HuH-7.5 (cell line): ENCODE results near the gene CCNJL.
"Not testable (repeated sequence)": the region's sequence is repeated elsewhere in the genome, so short reads cannot be mapped to it uniquely, and the experiment has no call there.

Experiments used
- DNase-seq: peaks from one replicate; pipeline ENCODE4 v3.0.0; 2011; ENCODE audit warnings: low spot score

Gene CCNJL, protein sequence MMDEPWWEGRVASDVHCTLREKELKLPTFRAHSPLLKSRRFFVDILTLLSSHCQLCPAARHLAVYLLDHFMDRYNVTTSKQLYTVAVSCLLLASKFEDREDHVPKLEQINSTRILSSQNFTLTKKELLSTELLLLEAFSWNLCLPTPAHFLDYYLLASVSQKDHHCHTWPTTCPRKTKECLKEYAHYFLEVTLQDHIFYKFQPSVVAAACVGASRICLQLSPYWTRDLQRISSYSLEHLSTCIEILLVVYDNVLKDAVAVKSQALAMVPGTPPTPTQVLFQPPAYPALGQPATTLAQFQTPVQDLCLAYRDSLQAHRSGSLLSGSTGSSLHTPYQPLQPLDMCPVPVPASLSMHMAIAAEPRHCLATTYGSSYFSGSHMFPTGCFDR

DNA sequence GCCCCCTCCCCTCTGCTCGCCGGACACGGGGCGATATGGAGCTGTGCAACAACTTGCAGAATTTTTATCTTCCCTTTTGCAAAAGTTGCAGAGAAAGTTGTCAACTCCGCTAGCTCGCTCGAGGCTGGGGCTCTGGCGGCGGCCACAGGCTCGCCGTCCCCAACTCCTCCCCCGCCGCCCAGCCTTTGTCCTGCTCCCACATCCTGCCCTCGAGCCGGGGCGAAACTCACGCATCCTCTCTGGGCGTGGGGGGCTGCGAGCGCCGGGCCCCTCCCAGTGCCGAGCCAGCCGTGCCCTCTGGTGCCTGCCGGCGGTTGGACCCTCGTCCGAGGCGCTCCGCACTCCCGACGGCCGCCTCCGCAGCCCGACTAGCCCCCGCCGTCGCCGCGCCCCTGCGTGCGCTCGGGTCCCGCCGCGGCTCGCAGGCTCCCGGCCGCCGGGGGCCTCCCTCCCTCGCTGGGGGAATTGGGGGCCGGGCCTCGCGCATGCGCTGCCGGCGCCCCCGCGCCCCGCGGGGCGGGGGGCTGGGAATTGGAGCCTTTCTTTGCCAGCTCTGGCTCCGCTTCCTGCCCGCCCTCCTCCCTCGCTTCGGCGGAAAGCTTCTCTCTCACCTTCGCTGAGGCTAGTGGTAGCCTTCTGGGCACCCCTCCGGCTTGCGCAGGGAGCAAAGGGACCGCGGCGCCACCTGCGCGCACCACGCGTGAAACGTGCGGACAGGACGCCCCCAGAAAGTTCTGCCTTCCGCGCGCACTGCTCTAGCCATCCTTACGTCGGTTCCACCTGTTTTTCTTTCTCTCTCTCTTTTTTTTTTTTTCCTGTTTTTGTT, at the start of gene CCNJL:
TSS of gene CCNJL (minus strand) at position 431 of the 826 bp plus-strand sequence. CDS start 641 bp downstream, outside the sequence.
- DNase-seq = peak; percentile 88

DNA sequence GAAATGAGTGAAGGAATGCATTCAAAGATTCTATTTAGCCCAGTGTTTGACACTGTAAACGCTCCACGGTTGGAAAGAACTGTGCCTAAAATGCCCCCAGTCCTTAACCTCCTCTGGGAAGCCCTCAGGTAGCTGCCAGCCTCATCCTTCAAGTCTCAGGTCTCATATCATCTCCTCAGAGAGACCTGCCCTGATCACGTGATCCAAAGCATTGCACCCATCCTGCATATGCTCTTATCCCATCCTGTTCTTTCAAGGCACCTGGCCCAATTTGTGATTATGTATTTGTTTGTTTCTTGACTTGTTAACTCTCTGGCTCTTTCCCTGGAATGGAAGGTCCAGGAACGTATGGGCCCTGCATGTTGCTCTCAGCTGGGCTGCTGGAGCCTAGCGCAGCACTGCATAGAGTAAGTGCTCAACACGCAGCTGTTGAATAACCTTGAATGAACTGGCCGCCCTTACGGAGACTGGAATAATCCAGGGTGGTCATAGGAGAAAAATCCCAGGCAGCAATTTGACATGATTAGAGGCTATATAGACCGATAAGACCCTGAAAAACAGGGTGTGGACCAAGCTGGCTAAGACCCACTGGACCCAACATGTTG, 49.4 kb upstream of the CCNJL start:
- DNase-seq = no peak

DNA sequence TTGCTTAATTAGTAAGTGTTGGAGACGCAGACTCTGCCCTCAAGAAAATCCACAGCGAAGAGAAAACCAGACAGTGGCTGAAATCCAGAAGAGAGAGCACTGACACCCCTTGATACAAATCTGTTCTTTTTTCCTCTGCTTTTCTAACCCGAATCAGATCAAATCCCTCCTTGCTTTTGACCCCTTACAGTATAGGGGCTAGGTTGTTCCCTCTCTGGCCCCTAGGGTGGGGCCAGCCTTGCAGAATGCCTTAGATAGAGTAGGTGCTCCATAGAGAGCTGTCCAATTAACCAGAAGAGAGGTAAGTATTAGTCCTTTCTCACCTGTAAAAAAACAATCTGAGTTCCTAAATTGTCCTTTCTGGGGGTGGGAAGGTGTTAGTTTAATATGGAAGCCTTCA, 47.9 kb upstream of the CCNJL start:
- no peak for DNase-seq

DNA sequence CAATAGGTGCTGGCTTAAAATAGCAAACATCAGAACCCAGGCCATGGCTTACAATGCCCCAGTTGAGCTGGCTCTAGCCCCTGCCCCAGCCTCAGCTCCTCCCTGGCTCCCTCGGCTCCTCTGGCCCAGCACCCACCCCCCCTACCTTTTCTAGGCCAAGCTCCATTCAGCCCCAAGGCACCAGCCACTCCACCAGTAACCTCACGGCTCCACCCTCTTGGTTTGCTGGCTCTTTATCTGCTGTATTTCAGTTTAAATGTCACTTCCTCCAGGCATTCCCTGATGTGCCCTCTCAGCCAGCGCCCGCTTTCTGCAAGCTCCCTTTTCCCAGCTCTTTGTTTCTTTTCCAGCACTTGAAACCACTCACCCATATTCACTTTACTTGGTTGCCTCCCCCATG, 47.5 kb upstream of the CCNJL start:
- no peak for DNase-seq

DNA sequence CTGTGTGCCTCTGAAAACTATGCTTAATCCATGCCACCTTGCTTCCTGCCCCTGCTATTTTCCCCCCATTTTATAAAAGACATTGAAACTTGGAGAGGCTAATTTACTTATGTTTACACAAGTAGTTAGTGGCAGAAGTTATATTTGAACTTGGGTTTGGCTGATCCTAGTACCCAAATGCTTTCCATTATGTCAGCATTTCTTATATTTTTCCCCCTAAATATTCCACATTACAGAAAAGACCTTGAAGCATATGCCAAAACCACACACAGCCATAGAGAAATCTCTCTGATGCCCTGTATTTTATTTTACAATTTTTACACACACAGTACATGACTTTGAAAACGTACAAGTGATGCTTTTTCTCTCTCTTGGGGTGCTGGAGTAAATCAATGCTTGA, 46.9 kb upstream of the CCNJL start:
- DNase-seq = no peak

DNA sequence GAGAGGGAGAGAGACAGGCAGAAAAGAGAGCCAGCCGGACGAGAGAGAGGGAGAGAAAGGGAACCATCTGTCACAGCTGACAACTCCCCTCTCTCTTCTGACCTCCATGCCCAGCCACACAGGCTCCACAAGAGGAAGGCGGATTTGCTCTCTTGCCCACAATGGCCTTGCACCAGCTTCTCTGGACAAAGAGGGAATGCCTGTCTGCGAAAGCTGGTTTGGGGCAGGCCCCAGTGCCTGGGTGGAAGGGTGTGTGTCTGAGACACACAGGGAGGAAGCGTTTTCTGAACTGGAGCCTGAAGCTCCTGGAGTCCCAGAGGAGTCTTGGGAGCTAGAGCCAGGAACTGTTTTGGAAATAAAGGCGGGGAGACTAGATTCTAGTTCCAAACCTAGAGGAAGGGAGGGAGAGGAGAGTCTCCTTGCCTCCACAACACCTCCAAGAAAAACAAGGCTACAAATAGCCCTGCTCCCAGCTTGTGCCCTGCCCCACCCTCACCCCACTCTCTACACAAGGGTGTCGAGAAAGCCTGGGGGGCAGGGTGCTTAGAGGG, 45.6 kb upstream of the CCNJL start:
- no peak for DNase-seq

DNA sequence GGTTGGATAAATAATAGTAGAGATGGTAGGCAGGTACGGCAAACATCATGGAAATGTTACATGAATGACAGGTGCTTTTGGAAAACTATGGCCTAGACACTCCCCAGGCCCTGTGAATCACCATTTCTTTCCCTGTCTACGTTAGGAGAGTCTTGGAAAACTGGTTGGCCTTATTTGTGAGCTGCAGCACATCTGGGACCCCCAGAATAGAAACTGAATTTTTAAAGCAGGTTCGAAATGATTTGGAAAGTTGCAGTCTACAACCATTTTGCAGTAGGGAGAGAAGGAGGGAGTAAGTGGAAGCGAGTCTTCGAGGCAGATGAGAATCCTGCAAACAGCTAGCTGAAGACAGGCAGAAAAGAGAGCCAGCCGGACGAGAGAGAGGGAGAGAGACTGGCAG, 45.0 kb upstream of the CCNJL start:
- DNase-seq = no peak

DNA sequence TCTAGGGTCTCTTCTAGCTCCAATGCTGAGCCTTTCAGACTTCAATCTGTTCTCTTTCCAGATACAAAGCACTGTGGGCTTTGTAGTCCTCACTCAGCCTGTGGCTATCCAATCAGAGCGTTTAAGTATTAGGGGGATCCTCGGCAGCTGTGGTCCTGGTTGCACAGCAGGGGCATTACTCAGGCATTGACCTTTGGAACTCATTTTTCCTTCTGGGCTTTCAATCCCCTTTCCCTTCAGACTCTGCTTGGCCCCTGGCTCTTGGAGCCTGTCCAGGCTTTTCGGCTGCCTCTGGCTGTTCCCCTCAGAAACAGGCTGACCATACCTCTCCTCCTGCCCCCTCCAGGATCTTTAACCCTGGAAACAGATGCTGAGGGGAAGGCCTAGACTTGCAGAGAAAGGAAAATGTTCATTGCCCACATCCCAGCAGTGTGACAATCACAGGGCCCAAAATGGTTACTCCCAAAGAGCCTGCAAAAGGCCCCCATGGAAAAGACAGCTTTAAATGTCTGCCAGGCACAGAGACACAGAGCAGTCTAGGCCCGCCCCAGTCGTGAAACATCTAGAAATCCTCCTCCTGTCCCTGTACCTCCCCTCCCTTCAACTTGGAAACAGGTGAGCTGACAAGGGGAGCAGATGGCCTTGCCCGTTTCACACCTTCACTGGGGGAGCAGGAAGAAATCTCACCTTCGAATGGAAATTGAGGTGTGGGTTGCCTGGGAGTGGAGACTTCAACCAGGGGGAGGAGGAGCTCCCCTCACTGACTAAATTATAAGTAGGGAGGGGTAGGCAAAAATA, 44.4 kb upstream of the CCNJL start:
- no peak for DNase-seq

DNA sequence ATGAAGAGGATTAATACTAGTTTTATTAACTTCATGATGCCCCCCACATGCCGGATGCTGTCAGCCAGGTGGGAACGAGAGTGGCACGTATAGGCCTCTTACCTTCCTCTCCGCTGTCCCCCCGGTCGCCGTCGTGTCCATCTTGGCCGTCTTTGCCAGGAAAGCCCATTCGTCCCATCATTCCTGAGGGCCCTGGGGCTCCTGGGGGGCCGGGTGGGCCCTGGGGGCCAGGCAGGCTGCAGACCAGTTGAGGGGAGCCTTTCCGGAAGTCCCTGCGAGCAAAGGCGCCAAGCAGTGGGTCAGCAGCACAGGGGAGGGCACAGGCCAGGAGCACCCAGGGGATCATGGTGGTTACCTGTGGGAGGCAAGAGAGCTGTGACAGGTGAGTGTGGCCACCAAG, 42.3 kb upstream of the CCNJL start:
- no peak for DNase-seq

DNA sequence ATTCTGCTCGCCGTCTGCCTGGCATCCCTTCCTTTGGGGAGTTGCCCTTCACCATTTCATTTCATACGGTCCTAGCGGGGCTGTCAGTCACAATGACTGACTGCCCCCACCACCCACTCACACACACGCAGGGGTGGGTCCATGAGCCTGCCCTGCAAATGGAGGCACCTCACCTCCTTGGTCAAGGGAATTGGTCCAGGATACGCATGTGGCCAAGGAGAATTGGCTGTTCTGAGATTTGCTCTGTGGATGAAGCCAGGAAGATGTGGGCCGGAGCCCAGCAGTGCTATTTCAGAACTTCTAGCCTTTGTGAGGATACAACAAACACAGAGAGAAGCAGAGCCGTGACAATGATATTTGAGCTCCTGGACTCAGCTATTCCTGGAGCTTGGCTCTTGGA, 41.0 kb upstream of the CCNJL start:
- DNase-seq = no peak

DNA sequence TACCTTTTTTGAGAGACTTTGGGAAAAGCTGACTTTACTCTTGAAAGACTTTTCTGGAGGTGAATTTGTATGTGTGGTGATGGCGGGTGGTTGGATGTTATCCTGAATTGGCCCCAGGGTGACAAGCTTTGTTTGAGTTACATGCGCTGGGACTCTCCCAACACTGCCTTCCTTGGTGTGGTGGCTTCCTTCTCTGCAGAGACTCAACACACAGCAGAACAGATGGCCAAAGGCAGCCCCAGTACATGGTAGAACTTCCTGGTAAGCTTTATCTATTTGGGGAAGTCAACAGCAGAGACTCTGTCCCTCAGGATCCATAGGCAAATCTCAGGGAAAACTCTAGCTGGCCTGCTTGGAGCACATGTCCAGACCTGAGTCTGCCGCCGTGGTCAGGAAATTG, 39.9 kb upstream of the CCNJL start:
- DNase-seq = no peak

DNA sequence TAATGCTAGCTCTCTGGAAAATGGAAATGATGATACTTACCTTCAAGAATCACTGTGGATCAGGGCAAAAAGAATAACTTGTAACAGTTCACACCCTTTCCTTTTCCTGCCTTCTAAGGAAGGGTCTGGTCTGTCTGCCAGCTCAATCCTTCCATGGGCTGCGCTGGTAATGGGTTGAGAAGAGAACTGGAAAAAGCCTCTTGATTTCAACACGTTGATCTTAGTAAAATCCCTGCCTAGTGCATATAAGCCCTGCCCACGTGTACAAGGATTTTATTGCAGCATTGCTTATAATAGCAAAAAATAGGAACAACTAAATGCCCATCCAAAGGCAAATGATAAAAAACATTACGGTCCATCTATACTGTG, 37.6 kb upstream of the CCNJL start:
- DNase-seq = no peak

DNA sequence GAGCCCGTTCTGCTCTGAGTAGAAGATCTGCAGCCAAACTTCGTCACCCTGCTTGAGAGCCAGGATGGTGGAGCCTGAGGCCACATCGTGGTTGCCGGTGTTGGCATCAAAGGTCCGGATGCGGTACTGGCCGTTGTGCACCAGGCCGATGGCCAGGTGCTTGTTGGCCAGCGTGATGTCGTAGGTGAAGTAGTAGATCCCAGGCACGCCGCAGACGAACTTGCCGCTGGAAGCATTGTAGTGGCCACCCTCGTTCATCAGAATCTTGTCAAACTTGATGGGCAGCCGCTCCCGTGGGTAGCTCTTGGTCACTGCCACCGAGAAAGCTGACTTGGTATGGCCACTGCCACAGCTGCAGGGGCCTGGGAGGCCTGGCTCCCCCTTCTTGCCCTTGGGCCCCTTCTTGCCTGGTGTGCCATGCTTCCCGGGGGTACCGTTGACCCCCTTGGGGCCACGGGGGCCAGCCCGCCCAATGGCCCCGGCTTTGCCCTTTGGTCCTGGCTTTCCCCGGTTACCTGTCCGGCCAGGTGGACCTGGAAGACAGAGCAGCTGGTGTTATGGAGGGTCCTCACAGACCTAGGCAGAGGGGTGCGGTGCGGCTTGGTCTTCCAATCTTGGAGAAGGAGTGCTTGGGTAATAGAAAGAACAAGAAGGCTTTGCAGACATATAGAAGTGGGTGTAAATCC, 37.0 kb upstream of the CCNJL start:
- no peak for DNase-seq

DNA sequence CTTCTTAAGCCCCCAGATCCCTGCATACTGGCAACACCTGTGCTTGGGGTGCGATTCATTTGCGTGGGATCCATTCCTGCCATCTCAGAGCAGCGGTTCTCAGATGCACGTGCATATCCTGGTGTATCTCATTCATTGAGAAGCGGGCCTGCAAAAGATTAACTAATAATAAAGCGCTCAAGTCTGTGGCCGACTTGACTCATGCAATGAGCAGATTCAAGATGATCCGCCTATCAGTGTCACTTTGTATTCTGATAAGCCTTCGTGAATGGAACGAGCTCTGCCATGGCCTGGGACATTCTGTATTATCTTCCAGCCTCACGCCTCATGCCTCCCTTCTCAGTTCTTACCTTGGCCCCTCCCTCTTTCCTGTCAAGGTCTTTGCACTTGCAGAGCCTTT, 35.7 kb upstream of the CCNJL start:
- DNase-seq = no peak

DNA sequence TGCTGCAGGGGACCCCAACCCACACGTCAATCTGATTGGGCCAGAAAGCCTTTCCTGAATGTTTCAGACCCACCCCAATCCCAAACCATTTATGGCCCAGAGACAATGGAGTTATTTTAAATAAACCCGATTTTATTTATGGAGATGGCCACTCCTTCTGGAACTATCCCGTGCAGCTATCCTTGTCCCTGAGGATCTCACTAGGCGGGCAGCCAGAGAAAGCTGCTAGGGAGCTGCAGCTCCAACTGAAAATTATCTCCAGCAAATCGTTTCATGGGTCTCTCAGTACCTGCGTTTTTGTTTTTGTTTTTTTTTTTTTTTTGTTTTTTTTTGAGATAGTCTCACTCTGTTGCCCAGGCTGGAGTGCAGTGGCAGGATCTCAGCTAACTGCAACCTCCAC, 35.1 kb upstream of the CCNJL start:
- DNase-seq = no peak

DNA sequence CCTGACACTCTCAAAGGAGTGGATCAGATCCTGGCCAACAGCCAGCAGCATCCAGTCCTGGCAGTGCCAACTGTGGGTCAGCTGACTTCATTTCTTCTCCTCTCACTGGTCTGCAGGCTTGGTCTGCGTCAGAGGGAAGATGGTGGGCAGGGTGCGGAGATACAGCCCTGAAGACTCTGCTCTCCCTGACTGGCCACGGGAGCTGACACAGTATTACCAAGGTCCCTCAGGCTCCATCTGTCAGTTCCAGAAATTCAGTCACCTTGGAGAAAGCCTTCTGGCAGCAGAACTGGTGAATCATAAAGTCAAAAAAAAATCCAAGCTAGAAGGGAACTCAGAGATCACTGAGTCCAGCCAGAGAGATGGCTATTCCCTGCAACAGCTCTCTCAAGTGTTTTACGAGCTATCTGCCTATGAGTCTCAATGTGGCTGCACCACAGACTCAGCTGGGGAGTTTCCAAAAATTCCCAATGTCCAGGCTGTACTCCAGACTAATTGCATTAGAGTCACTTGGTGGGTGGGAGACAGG, 30.1 kb upstream of the CCNJL start:
- DNase-seq = no peak

DNA sequence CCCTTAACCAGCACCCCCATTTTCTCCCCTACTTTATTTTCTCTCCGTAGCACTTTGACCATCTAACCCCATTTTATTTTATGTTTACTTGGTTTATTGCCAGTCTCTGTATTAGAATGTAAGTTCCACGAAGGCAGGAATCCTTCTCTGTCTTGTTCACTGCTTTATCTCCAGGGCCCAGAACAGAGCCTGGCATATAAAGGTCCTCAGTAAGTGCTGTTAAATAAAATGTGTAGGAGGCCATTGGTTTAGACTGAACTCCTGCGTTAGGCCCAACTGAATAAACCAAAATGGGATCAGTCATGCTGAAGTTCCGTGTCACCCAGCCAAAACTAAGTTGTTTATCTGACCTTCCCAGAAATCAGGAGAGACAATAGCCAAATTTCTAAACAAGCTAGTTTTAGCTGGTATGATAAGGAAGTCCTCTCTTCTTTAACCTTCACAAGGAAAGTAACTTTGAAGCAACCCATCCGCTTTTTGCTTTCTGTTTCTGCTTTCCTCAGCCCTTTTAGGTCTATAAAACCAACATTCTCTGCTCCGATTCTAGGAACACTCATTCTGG, 29.0 kb upstream of the CCNJL start:
- no peak for DNase-seq

DNA sequence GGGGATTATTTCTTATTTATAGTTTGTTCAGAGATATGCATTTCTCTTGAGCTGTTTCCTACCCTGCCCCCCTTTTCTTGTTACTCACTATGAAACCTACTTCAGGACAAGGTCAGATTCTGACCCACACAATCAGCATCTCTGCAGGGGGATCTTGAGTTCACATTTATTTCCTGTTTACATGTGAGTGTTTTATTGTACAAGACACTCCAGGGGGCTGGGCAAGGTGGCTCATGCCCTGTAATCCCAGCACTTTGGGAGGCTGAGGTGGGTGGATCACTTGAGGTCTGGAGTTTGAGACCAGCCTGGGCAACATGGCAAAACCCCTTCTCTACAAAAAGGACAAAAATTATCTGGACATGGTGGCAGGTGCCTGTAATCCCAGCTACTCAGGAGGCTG, 28.1 kb upstream of the CCNJL start:
- not testable (repeated sequence) for DNase-seq

DNA sequence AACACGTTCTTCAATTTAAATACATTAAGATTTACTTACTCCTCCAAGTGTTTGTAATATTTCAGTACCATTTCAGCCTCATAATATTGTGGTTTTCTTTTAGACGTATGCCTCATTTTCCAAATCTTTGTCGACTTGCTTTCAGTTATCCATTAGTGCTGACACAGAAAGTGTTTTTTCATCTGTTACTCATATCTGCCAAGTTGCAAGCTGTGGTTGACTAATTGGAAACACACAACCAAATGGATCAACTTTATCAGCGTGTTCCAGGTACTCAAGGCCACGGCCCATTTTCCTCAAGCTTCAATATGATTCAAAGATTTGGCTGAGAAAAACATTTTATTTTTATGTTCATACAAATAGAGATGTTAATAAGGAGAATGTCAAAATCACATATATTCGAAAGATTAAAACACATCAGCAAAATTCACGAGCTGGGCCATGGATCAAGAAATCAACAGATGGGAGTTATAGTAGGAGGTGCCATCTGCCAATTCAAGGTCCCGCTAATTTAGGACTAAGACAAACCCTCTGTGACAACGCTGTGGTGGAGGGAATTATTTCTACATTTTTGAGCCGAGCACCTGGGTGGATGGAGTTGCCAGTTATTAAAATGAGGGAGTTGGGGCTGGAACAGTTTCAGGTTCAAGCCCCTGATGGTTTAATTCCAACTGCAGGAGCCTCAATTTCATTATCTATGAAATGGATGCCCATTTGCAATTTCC, 27.2 kb upstream of the CCNJL start:
- DNase-seq = no peak

DNA sequence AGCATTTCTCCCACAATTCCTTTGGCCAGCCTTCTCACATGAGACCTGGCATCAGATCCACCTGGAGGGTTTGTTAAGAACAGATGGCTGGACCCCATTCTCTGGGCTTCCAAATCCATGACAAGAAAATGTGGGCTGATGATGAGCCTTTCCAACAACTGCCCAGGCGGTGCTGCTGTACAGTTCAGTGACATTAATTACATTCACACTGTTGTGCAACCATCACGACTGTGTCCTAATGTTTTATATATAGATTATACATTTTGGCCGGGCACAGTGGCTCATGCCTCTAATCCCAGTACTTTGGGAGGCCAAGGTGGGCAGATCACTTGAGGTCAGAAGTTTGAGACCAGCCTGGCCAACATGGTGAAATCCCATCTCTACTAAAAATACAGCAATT, 22.4 kb upstream of the CCNJL start:
- not testable (repeated sequence) for DNase-seq
